Mesothelial cell of epicardium (in vitro differentiated cells): Measurements from ENCODE around the gene TAS2R5. TPM values are rescaled to one million over a fixed set of nuclear protein-coding genes. Genes with fewer than 3 reads are reported as not detected.
A peak's percentile ranks its signal among the peaks of the same experiment; 100 is the strongest.
"Not testable (repeated sequence)": the region's sequence is repeated elsewhere in the genome, so short reads cannot be mapped to it uniquely, and the experiment has no call there.

Source experiments
- DNase-seq, 2 experiments: peaks; one replicate each; pipeline ENCODE4 v3.0.0; 2021; ENCODE audit warnings: low spot score in 2 of 2; ENCODE audit not compliant: unreplicated experiment in 2 of 2
- H3K27ac Mint-ChIP-seq: 2 replicates; pipeline ENCODE4 v1.8.0; 2021; ENCODE audit warnings: mixed read lengths
- H3K27me3 Mint-ChIP-seq: 2 replicates; pipeline ENCODE4 v1.8.0; 2021; ENCODE audit warnings: low read depth, mixed read lengths
- H3K36me3 Mint-ChIP-seq: 2 replicates; pipeline ENCODE4 v1.8.0; 2021; ENCODE audit warnings: mixed read lengths
- H3K4me1 Mint-ChIP-seq: 2 replicates; pipeline ENCODE4 v1.8.0; 2021; ENCODE audit warnings: mixed read lengths
- H3K4me3 Mint-ChIP-seq: 2 replicates; pipeline ENCODE4 v1.8.0; 2021; ENCODE audit warnings: mild to moderate bottlenecking, moderate library complexity, mixed read lengths
- H3K9me3 Mint-ChIP-seq: 2 replicates; pipeline ENCODE4 v1.8.0; 2021; ENCODE audit warnings: mixed read lengths
- CTCF ChIP-seq: fragments of 200-600 bp; sonication (generic); IDR thresholded peaks from one replicate; pipeline ENCODE4 v1.5.0; 2021; ENCODE audit warnings: antibody characterized with exemption; ENCODE audit not compliant: unreplicated experiment
- total RNA-seq: library from RNA; stranded (reverse); gene quantifications from 3 replicates; pipeline ENCODE4 v1.2.1, GENCODE V29; 2021

TAS2R5 gene
- total RNA-seq, 1 donor from 2014 or later = 5.1 TPM

GRCh38 chr7:141754939-141755338 is 35.1 kb upstream of the TAS2R5 start:
- H3K27ac Mint-ChIP-seq = no peak overlapping the region

GRCh38 chr7:141763797-141764196 is 26.2 kb upstream of the TAS2R5 start, which contains the start of gene TAS2R3:
TSS of gene TAS2R3 (plus strand) at chr7:141764097. CDS start at chr7:141764159, 62 bp downstream.
- no peak within 1 kb of the TSS for H3K27ac Mint-ChIP-seq
- peaks cover 46% of the 10 kb centered on the region for H3K36me3 Mint-ChIP-seq
- no peak within 1 kb of the TSS for H3K4me3 Mint-ChIP-seq
- H3K9me3 Mint-ChIP-seq = no peaks in the 10 kb centered on the region
- H3K27me3 Mint-ChIP-seq = no peaks in the 10 kb centered on the region
- no peaks in the 10 kb centered on the region for H3K4me1 Mint-ChIP-seq
- no peak for DNase-seq
- TF ChIP-seq CTCF = no peak

More at GRCh38 chr7:141754939-141755338, 35.1 kb upstream of the TAS2R5 start:
- peaks cover 83% of the 10 kb centered on the region for H3K36me3 Mint-ChIP-seq
- H3K4me3 Mint-ChIP-seq = no peak overlapping the region
- H3K4me1 Mint-ChIP-seq = no peaks in the 10 kb centered on the region
- DNase-seq = no peak
- H3K27me3 Mint-ChIP-seq = no peaks in the 10 kb centered on the region
- peak; percentile 47 for TF ChIP-seq CTCF
- H3K9me3 Mint-ChIP-seq = peaks cover 39% of the 10 kb centered on the region

- H3K4me3 Mint-ChIP-seq, H3K4me1 Mint-ChIP-seq, DNase-seq, H3K27me3 Mint-ChIP-seq, H3K27ac Mint-ChIP-seq: not testable (repeated sequence)
- peaks cover 24% of the 10 kb centered on the region for H3K9me3 Mint-ChIP-seq
- peaks cover 32% of the 10 kb centered on the region for H3K36me3 Mint-ChIP-seq
These were observed 19.9 kb upstream of the TAS2R5 start for GRCh38 chr7:141770083-141770583.

- no peaks in the 10 kb centered on the region for H3K4me1 Mint-ChIP-seq
- H3K9me3 Mint-ChIP-seq = peaks cover 29% of the 10 kb centered on the region
- H3K4me3 Mint-ChIP-seq = no peak within 1 kb of the TSS
- no peak for TF ChIP-seq CTCF
- H3K36me3 Mint-ChIP-seq = peaks cover 66% of the 10 kb centered on the region
- no peak for DNase-seq
- H3K27me3 Mint-ChIP-seq = no peaks in the 10 kb centered on the region
- H3K27ac Mint-ChIP-seq = no peak within 1 kb of the TSS
These were observed 13.6 kb upstream of the TAS2R5 start, which contains the start of gene TAS2R4 for GRCh38 chr7:141776374-141776773. TSS of gene TAS2R4 (plus strand) at chr7:141776674. CDS start at chr7:141778489, 1,815 bp downstream.

GRCh38 chr7:141785706-141786552 is 4.1 kb upstream of the TAS2R5 start:
- no peak overlapping the region for H3K4me3 Mint-ChIP-seq
- H3K27ac Mint-ChIP-seq = no peak overlapping the region
- H3K4me1 Mint-ChIP-seq = no peaks in the 10 kb centered on the region
- H3K9me3 Mint-ChIP-seq = no peaks in the 10 kb centered on the region
- no peak for DNase-seq
- H3K36me3 Mint-ChIP-seq = peaks cover 6% of the 10 kb centered on the region
- peak; percentile 47 for TF ChIP-seq CTCF
- no peaks in the 10 kb centered on the region for H3K27me3 Mint-ChIP-seq

- H3K4me3 Mint-ChIP-seq = no peak overlapping the region
- H3K4me1 Mint-ChIP-seq = no peaks in the 10 kb centered on the region
- DNase-seq = no peak
- H3K36me3 Mint-ChIP-seq = peaks cover 12% of the 10 kb centered on the region
- H3K27ac Mint-ChIP-seq = no peak overlapping the region
- no peak for TF ChIP-seq CTCF
- no peaks in the 10 kb centered on the region for H3K27me3 Mint-ChIP-seq
- no peaks in the 10 kb centered on the region for H3K9me3 Mint-ChIP-seq
These were observed 1.7 kb upstream of the TAS2R5 start for GRCh38 chr7:141788296-141788695.
